Caco-2 (cell line): Measurements from ENCODE around the gene CFAP251. TPM values are rescaled to one million over a fixed set of nuclear protein-coding genes. Genes with fewer than 3 reads are reported as not detected.

Experiments
- BruUV-seq: library from RNA; stranded (reverse); fragments of 400-500 nt; replicated peaks from 2 replicates; lab custom pipeline; 2021; lab: Mats Ljungman, UMichigan
- CTCF ChIA-PET: fragments of 300-600 bp; sonication (Branson Sonifier 250); formaldehyde crosslinking; loops from one replicate; lab custom pipeline; 2022; ENCODE audit warnings: antibody characterized with exemption; lab: Charles Lee
- POLR2A ChIA-PET: fragments of 300-600 bp; sonication (Branson Sonifier 250); formaldehyde crosslinking; loops from one replicate; lab custom pipeline; 2022; ENCODE audit warnings: antibody characterized with exemption; lab: Charles Lee
- DNase-seq, 2 experiments: peaks; one replicate each; pipeline versions ENCODE4 v3.0.0 to v3.0.0-alpha.2; 2020 to 2022
- H3K27me3 ChIP-seq: replicated peaks from 2 replicates; pipeline ENCODE4 v1.6.0; 2011; ENCODE audit warnings: low read length; ENCODE audit not compliant: control insufficient read depth, insufficient read depth
- H3K36me3 ChIP-seq: 2 replicates; pipeline ENCODE4 v1.5.1; 2011; ENCODE audit warnings: low read length; ENCODE audit not compliant: control insufficient read depth, insufficient read depth
- H3K4me1 ChIP-seq: fragments of 250-450 bp; sonication (Bioruptor Pico); 2 replicates; pipeline ENCODE4 v1.5.1; 2020; ENCODE audit warnings: mild to moderate bottlenecking
- H3K4me3 ChIP-seq: 2 replicates; pipeline ENCODE4 v1.5.1; 2011; ENCODE audit warnings: low read depth, mild to moderate bottlenecking, control low read depth, low read length
- H3K9me3 ChIP-seq: fragments of 250-450 bp; sonication (Bioruptor Pico); 2 replicates; pipeline ENCODE4 v1.5.1; 2020; ENCODE audit warnings: mild to moderate bottlenecking, moderate library complexity
- H3K27ac Mint-ChIP-seq: one replicate; pipeline ENCODE4 v1.8.0; 2022; ENCODE audit warnings: mixed read lengths; ENCODE audit not compliant: unreplicated experiment
- H3K27me3 Mint-ChIP-seq: one replicate; pipeline ENCODE4 v1.8.0; 2022; ENCODE audit warnings: mixed read lengths; ENCODE audit not compliant: insufficient read depth, unreplicated experiment
- H3K36me3 Mint-ChIP-seq: one replicate; pipeline ENCODE4 v1.8.0; 2022; ENCODE audit warnings: mild to moderate bottlenecking, mixed read lengths; ENCODE audit not compliant: insufficient read depth, unreplicated experiment
- H3K4me1 Mint-ChIP-seq: one replicate; pipeline ENCODE4 v1.8.0; 2022; ENCODE audit warnings: low read depth, mixed read lengths; ENCODE audit not compliant: unreplicated experiment
- H3K4me3 Mint-ChIP-seq: one replicate; pipeline ENCODE4 v1.8.0; 2022; ENCODE audit warnings: mild to moderate bottlenecking, moderate library complexity, mixed read lengths; ENCODE audit not compliant: unreplicated experiment
- H3K9me3 Mint-ChIP-seq: one replicate; pipeline ENCODE4 v1.8.0; 2022; ENCODE audit warnings: mixed read lengths; ENCODE audit not compliant: unreplicated experiment
- CTCF ChIP-seq, 2 experiments: fragments of 200-600 bp in 1 of 2; IDR thresholded peaks; 1 replicate in 1 of 2; 2 replicates in 1 of 2; pipeline versions ENCODE4 v1.5.1 to v1.8.0; 2011 to 2022; ENCODE audit warnings: antibody characterized with exemption in 1 of 2, control low read depth in 1 of 2, inconsistent platforms in 1 of 2, low read depth in 1 of 2, low read length in 1 of 2, mild to moderate bottlenecking in 1 of 2, moderate library complexity in 1 of 2; ENCODE audit not compliant: insufficient read depth in 1 of 2, severe bottlenecking in 1 of 2, unreplicated experiment in 1 of 2
- intact Hi-C: fragments of 100-400 bp; cut with micrococcal nuclease; formaldehyde crosslinking; loops from one replicate; pipeline ENCODE4 v1.10.0; 2022; ENCODE audit not compliant: unreplicated experiment
- total RNA-seq: library from RNA; stranded (reverse); gene quantifications from 2 replicates; pipeline ENCODE4 v1.2.3, GENCODE V29; 2022

The CFAP251 gene
- total RNA-seq, 1 experiment from 2014 or later, result 1.2 TPM

- Mint-ChIP-seq H3K27ac (no peak overlapping the region), H3K27me3 (no peaks in the 10 kb centered on the region), H3K4me1 (no peaks in the 10 kb centered on the region), H3K4me3 (no peak overlapping the region), H3K36me3 (no peaks in the 10 kb centered on the region), H3K9me3 (no peaks in the 10 kb centered on the region)
- no peak for DNase-seq
- CTCF ChIA-PET, result no interaction called here
- no peaks in the 10 kb centered on the region for H3K36me3 ChIP-seq
- no peak overlapping the region for H3K4me3 ChIP-seq
- no peak for TF ChIP-seq CTCF (IDR thresholded peaks at IDR 0.05; ENCODE audit: insufficient read depth in 1 of 2, low read depth in 1 of 2, low read length in 1 of 2, severe bottlenecking in 1 of 2, unreplicated experiment in 1 of 2)
- POLR2A ChIA-PET, result no interaction called here
- no peaks in the 10 kb centered on the region for H3K9me3 ChIP-seq
- intact Hi-C loops, result no loop called here
- H3K4me1 ChIP-seq, result no peaks in the 10 kb centered on the region
- H3K27me3 ChIP-seq, result no peaks in the 10 kb centered on the region
- no TSS peak for BruUV-seq
These were observed 86.9 kb downstream of the CFAP251 start for GRCh38 chr12:122005252-122005776.

DNA sequence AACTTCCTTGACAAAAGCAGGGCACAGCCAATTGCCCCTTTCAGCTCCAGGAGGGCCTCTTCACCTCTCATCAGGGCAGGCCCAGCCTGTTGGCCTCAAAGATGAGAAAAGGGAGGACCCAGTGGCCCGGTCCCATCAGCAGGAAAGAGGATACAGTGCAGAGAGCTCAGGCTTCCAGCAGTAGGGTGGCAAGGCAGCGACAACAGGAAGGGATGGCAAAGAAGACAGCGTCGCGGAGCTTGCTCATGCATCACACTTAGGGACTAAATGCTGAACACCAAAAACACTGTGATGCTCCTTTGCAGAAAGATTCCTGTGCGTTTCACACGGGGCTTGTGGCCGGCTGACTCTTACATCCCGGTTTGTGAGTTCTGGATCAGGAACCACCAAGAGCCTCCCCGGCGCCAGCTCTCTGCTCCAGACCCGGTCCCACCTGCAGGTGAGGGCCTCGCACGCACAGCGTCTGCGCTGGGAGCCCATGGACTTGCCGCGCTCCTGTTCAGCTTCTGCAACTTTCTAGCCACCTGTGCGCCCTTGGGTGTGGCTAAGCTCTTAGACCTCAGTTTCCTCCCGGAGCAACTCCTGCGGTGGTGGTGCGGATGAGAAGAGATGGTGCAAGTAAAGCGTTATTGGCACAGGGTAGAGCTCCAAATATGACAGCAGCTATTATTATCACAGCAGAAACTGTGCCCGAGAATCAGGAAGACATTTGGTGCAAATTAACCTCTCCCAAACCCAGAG lies 88.0 kb downstream of the CFAP251 start:
- H3K27me3 Mint-ChIP-seq, result no peaks in the 10 kb centered on the region
- intact Hi-C loops, result no loop called here
- no TSS peak for BruUV-seq
- no peaks in the 10 kb centered on the region for H3K4me1 Mint-ChIP-seq
- no peak overlapping the region for H3K4me3 Mint-ChIP-seq
- ChIA-PET CTCF (no interaction called here), POLR2A (no interaction called here)
- no peaks in the 10 kb centered on the region for H3K9me3 Mint-ChIP-seq
- no peaks in the 10 kb centered on the region for H3K4me1 ChIP-seq
- H3K36me3 Mint-ChIP-seq, result no peaks in the 10 kb centered on the region
- H3K9me3 ChIP-seq, result no peaks in the 10 kb centered on the region
- no peaks in the 10 kb centered on the region for H3K36me3 ChIP-seq
- no peak for TF ChIP-seq CTCF (IDR thresholded peaks at IDR 0.05; ENCODE audit: insufficient read depth in 1 of 2, low read depth in 1 of 2, low read length in 1 of 2, severe bottlenecking in 1 of 2, unreplicated experiment in 1 of 2)
- no peaks in the 10 kb centered on the region for H3K27me3 ChIP-seq
- no peak for DNase-seq
- no peak overlapping the region for H3K4me3 ChIP-seq
- no peak overlapping the region for H3K27ac Mint-ChIP-seq

GRCh38 chr12:122009741-122010140 lies 91.3 kb downstream of the CFAP251 start:
- Histone ChIP-seq H3K4me3 (no peak overlapping the region), H3K9me3 (no peaks in the 10 kb centered on the region), H3K4me1 (no peaks in the 10 kb centered on the region), H3K27me3 (no peaks in the 10 kb centered on the region), H3K36me3 (no peaks in the 10 kb centered on the region)
- H3K36me3 Mint-ChIP-seq, result no peaks in the 10 kb centered on the region
- intact Hi-C loops, result loop anchor here (10.0 kb wide), 1 partner anchor 55 kb away; no protein-coding TSS in a partner anchor
- BruUV-seq, result no TSS peak
- ChIA-PET POLR2A (no interaction called here), CTCF (no interaction called here)
- DNase-seq, result no peak
- H3K4me1 Mint-ChIP-seq, result no peaks in the 10 kb centered on the region
- no peak overlapping the region for H3K4me3 Mint-ChIP-seq
- H3K9me3 Mint-ChIP-seq, result no peaks in the 10 kb centered on the region
- no peak overlapping the region for H3K27ac Mint-ChIP-seq
- H3K27me3 Mint-ChIP-seq, result no peaks in the 10 kb centered on the region
- TF ChIP-seq CTCF (IDR thresholded peaks at IDR 0.05; ENCODE audit: insufficient read depth in 1 of 2, low read depth in 1 of 2, low read length in 1 of 2, severe bottlenecking in 1 of 2, unreplicated experiment in 1 of 2), result no peak
